GM12878 (cell line): ENCODE results near the gene TKT. TPM values are rescaled to one million over a fixed set of nuclear protein-coding genes. Genes with fewer than 3 reads are reported as not detected.

Source experiments
- ATAC-seq: fragments of 200-7000 bp; cut with Tn5 transposase; 3 replicates; pipeline ENCODE4 v1.9.1; 2020; ENCODE audit warnings: mild to moderate bottlenecking, moderate library complexity
- BruUV-seq: library from RNA; stranded (reverse); fragments of 400-500 nt; replicated peaks from 2 replicates; lab custom pipeline; 2021; lab: Mats Ljungman, UMichigan
- CTCF ChIA-PET: fragments of 300-600 bp; sonication (Branson Sonifier 250); formaldehyde crosslinking; extraction: SDS; loops from one replicate; lab custom pipeline; 2021; ENCODE audit warnings: inconsistent platforms; lab: Yijun Ruan, JAX
- POLR2A ChIA-PET: fragments of 350-600 bp; formaldehyde crosslinking; extraction: SDS; loops from one replicate; lab custom pipeline; 2021; ENCODE audit warnings: inconsistent platforms; lab: Charles Lee
- RAD21 ChIA-PET: fragments of 300-600 bp; sonication (Branson Sonifier 250); formaldehyde crosslinking; loops from one replicate; lab custom pipeline; 2023; ENCODE audit warnings: antibody characterized with exemption; ENCODE audit not compliant: unreplicated experiment; lab: Charles Lee
- SMC1A ChIA-PET: fragments of 300-600 bp; sonication (Branson Sonifier 250); formaldehyde crosslinking; loops from one replicate; lab custom pipeline; 2023; ENCODE audit not compliant: unreplicated experiment, uncharacterized antibody; lab: Charles Lee
- DNase-seq: peaks from one replicate; pipeline ENCODE4 v3.0.0-alpha.2; 2011; ENCODE audit warnings: low read depth, low spot score
- FAIRE-seq: peaks from 3 replicates; lab custom pipeline; 2011; peaks lifted over from hg19 to GRCh38; lab: Jason Lieb, UNC
- H2AFZ ChIP-seq: 2 replicates; pipeline ENCODE4 v1.6.0; 2011; ENCODE audit warnings: low read depth, low read length, control low read depth; ENCODE audit not compliant: control insufficient read depth
- H3K27ac ChIP-seq: 2 replicates; pipeline ENCODE4 v1.5.1; 2011; ENCODE audit warnings: control low read depth; ENCODE audit not compliant: control insufficient read depth, insufficient read depth
- H3K27me3 ChIP-seq, 2 experiments: replicated peaks in 1 of 2; 2 replicates each; pipeline versions ENCODE4 v1.6.0 to v1.6.1; 2011; ENCODE audit warnings: low read length in 1 of 2; ENCODE audit not compliant: control insufficient read depth in 2 of 2, insufficient read depth in 2 of 2
- H3K36me3 ChIP-seq, 2 experiments: 2 replicates each; pipeline ENCODE4 v1.5.1; 2011; ENCODE audit warnings: low read length in 1 of 2; ENCODE audit not compliant: control insufficient read depth in 2 of 2, insufficient read depth in 2 of 2
- H3K4me1 ChIP-seq: 2 replicates; pipeline ENCODE4 v1.6.1; 2011; ENCODE audit warnings: mild to moderate bottlenecking, low read length, moderate library complexity, mixed read lengths; ENCODE audit not compliant: control insufficient read depth, insufficient read depth
- H3K4me2 ChIP-seq: 2 replicates; pipeline ENCODE4 v1.6.0; 2011; ENCODE audit warnings: control low read depth; ENCODE audit not compliant: control insufficient read depth, insufficient read depth
- H3K4me3 ChIP-seq: fragments of 200-600 bp; sonication (generic); 2 replicates; pipeline ENCODE4 v1.5.1; 2016
- H3K79me2 ChIP-seq: 2 replicates; pipeline ENCODE4 v1.6.0; 2011; ENCODE audit warnings: low read length; ENCODE audit not compliant: control insufficient read depth, insufficient read depth
- H3K9ac ChIP-seq: 2 replicates; pipeline ENCODE4 v1.8.0; 2011; ENCODE audit warnings: low read length, control low read depth, mixed read lengths; ENCODE audit not compliant: control insufficient read depth, insufficient read depth
- H3K9me3 ChIP-seq: replicated peaks from 3 replicates; pipeline ENCODE4 v1.5.1; 2011; ENCODE audit warnings: mild to moderate bottlenecking, low read length; ENCODE audit not compliant: control insufficient read depth, insufficient read depth
- H4K20me1 ChIP-seq: 2 replicates; pipeline ENCODE4 v1.6.0; 2011; ENCODE audit not compliant: control insufficient read depth, insufficient read depth
- ATF7 ChIP-seq: fragments of 450-650 bp; IDR thresholded peaks from 2 replicates; pipeline ENCODE4 v1.6.1; 2016; ENCODE audit warnings: low read depth, mild to moderate bottlenecking
- CBX5 ChIP-seq: sonication (generic); IDR thresholded peaks from 2 replicates; pipeline ENCODE4 v1.6.1; 2016; ENCODE audit warnings: low read depth, moderate library complexity, mild to moderate bottlenecking, inconsistent platforms
- DPF2 ChIP-seq: fragments of 450-650 bp; IDR thresholded peaks from 2 replicates; pipeline ENCODE4 v1.6.1; 2017; ENCODE audit warnings: mild to moderate bottlenecking
- ESRRA ChIP-seq: IDR thresholded peaks from 2 replicates; pipeline ENCODE4 v1.6.1; 2012; ENCODE audit warnings: mild to moderate bottlenecking, low read length, improper control_type of control experiment
- FOXK2 ChIP-seq: fragments of 450-650 bp; IDR thresholded peaks from 2 replicates; pipeline ENCODE4 v1.6.1; 2017; ENCODE audit warnings: mild to moderate bottlenecking, moderate library complexity
- GABPA ChIP-seq: IDR thresholded peaks from 2 replicates; pipeline ENCODE4 v1.6.1; 2014; ENCODE audit warnings: antibody characterized with exemption, low read depth, mild to moderate bottlenecking, inconsistent platforms
- MEF2A ChIP-seq: IDR thresholded peaks from 2 replicates; pipeline ENCODE4 v1.6.1; 2011; ENCODE audit warnings: low read depth, mild to moderate bottlenecking, low read length, moderate library complexity; ENCODE audit not compliant: insufficient read depth
- PAX8 ChIP-seq: fragments of 450-650 bp; IDR thresholded peaks from 2 replicates; pipeline ENCODE4 v1.6.1; 2017; ENCODE audit warnings: mild to moderate bottlenecking, moderate library complexity
- RAD21 ChIP-seq: IDR thresholded peaks from 2 replicates; pipeline ENCODE4 v1.6.1; 2011; ENCODE audit warnings: mild to moderate bottlenecking, low read depth, low read length, moderate library complexity; ENCODE audit not compliant: insufficient read depth
- RB1 ChIP-seq: fragments of 450-650 bp; formaldehyde crosslinking; IDR thresholded peaks from 2 replicates; pipeline ENCODE4 v1.6.1; 2017; ENCODE audit warnings: mild to moderate bottlenecking, borderline replicate concordance
- RELA ChIP-seq: fragments of 450-650 bp; IDR thresholded peaks from 2 replicates; pipeline ENCODE4 v1.8.0; 2014; ENCODE audit warnings: borderline replicate concordance; ENCODE audit not compliant: partially characterized antibody
- RFX5 ChIP-seq: IDR thresholded peaks from 2 replicates; pipeline ENCODE4 v1.6.1; 2011; ENCODE audit warnings: low read depth, low read length, improper control_type of control experiment
- SMC3 ChIP-seq: IDR thresholded peaks from 2 replicates; pipeline ENCODE4 v1.6.1; 2011; ENCODE audit warnings: low read length, improper control_type of control experiment, borderline replicate concordance
- SP1 ChIP-seq: IDR thresholded peaks from one replicate; pipeline ENCODE4 v1.6.1; 2011; ENCODE audit warnings: low read depth, low read length
- SRF ChIP-seq, 2 experiments: IDR thresholded peaks; 2 replicates each; pipeline ENCODE4 v1.6.1; 2011; ENCODE audit warnings: low read depth in 2 of 2, low read length in 2 of 2, mild to moderate bottlenecking in 1 of 2, moderate library complexity in 1 of 2
- ZNF592 ChIP-seq: fragments of 450-650 bp; IDR thresholded peaks from 2 replicates; pipeline ENCODE4 v1.6.1; 2017; ENCODE audit warnings: mild to moderate bottlenecking, moderate library complexity
- WGBS: methylation state at CpG from one replicate; pipeline ENCODE4 v1.1.6; 2016; ENCODE audit warnings: low lambda C conversion rate; ENCODE audit not compliant: insufficient replicate concordance, insufficient coverage; ENCODE audit errors: missing lambda C conversion rate; 5-methylcytosine and 5-hydroxymethylcytosine counted together
- in situ Hi-C: fragments of 300-500 bp; cut with MboI; formaldehyde crosslinking; loops from 9 replicates; pipeline ENCODE4 v1.14.3; 2018; ENCODE audit warnings: mixed read lengths
- intact Hi-C: fragments of 100-400 bp; cut with micrococcal nuclease; formaldehyde crosslinking; loops from one replicate; pipeline ENCODE4 v1.14.2; 2022; ENCODE audit not compliant: unreplicated experiment
- polyA plus RNA-seq, 11 experiments: library from polyadenylated mRNA; depleted of rRNA in 4 of 11; unstranded in 6 of 11; stranded (reverse) in 5 of 11; fragments of >200 nt; fragmentation: Nextera tagmentation in 4 of 11; fragmentation: Illumina TruSeq in 1 of 11; extraction: Ambion mirVana in 4 of 11; extraction: Trizol in 1 of 11; gene quantifications; 1 replicate in 1 of 11; 2 replicates in 10 of 11; pipeline versions ENCODE4 v1.2.1 to v1.2.3, GENCODE V29; 2011 to 2016; ENCODE audit warnings: inconsistent platforms in 2 of 11, missing spikeins in 2 of 11, low read depth in 1 of 11
- total RNA-seq, 4 experiments: library from RNA; depleted of rRNA in 3 of 4; stranded (reverse); fragments of >200 nt in 3 of 4; fragmentation: Illumina TruSeq in 1 of 4; extraction: Trizol in 1 of 4; gene quantifications; 2 replicates each; pipeline versions ENCODE4 v1.2.1 to v1.2.3, GENCODE V29; 2013 to 2021
- TF ChIP-seq, protein P1 (sequence below): IDR thresholded peaks from 2 replicates; pipeline ENCODE4 v1.6.1; 2012; ENCODE audit warnings: low read depth, low read length, improper control_type of control experiment

The TKT gene
- total and polyA plus RNA-seq, 10 of the 15 experiments (the other 5 are each of a cell fraction or from before 2014, with no cell fraction given): 56.4 to 385 (median 143) TPM

DNA sequence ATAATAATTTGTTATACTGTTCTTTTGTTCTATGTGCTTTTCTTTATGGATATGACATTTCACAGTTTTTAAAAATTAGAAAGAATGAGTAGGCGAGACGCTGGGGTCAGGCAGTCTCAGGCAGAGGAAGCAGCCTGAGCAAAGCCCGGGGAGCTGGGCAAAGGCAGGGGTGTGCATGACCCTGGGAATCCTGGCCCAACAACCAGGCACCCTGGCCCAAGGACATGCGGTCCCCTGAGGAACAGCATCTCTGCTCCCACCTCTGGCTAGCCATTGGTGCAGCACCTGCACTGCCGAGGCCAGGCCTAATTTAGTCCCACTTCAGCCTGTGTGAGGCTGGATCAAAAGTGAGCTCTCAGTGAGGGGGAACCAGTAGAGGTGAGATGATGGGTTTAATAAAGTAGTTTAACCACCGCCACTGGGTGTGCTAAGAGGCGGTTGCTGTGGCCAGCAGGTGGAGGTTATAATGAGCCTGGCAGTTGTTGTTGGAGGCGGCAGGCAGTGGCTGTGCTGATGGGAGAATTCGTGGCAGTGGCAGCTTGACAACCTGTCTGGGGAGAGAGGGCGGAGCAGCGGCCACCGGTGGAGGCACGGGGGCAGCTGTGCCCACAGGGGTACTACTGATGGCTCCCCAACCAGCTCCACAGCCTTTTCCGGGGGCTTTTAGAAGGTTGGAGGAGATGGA lies 53.3 kb downstream of the TKT start:
- 86% methylated on average over 14 of the region's 14 CpGs for WGBS
- no TSS peak for BruUV-seq
- ChIA-PET SMC1A (interaction anchor here (8.2 kb wide), 1 partner anchor 70 kb away, joined by 227 read pairs; the partner anchor contains the start of gene RFT1), POLR2A (no interaction called here), RAD21 (interaction anchor here (0.5 kb wide), 1 partner anchor 247 kb away, joined by 3 read pairs; no protein-coding TSS in a partner anchor), CTCF (interaction anchor here (11.3 kb wide), 1 partner anchor 70 kb away, joined by 476 read pairs; the partner anchor contains the start of gene RFT1)
- in situ Hi-C loops: no loop called here
- ATAC-seq: no peak
- Histone ChIP-seq H3K27ac (no peak overlapping the region), H3K9ac (no peak overlapping the region), H3K36me3 (no peaks in the 10 kb centered on the region; a peak in 1 of 4 replicates), H2AFZ (no peak overlapping the region), H3K4me1 (no peaks in the 10 kb centered on the region), H3K79me2 (peaks cover 6% of the 10 kb centered on the region), H3K4me2 (no peak overlapping the region), H3K9me3 (no peaks in the 10 kb centered on the region), H3K4me3 (no peak overlapping the region), H4K20me1 (no peaks in the 10 kb centered on the region), H3K27me3 (no peaks in the 10 kb centered on the region)
- intact Hi-C loops: no loop called here
- FAIRE-seq: no peak
- DNase-seq: no peak
- TF ChIP-seq SP1: no peak
- no peak for TF ChIP-seq ESRRA
- no peak for TF ChIP-seq RAD21
- TF ChIP-seq RB1: no peak
- no peak for TF ChIP-seq RFX5
- no peak for TF ChIP-seq MEF2A
- TF ChIP-seq PAX8: no peak
- TF ChIP-seq RELA: no peak
- no peak for TF ChIP-seq FOXK2
- no peak for TF ChIP-seq GABPA
- no peak for TF ChIP-seq DPF2
- TF ChIP-seq SRF (IDR thresholded peaks at IDR 0.05; ENCODE audit: low read depth in 2 of 2, low read length in 2 of 2): no peak
- TF ChIP-seq SMC3: no peak
- TF ChIP-seq ATF7: no peak
- no peak for TF ChIP-seq CBX5
- TF ChIP-seq, protein P1, sequence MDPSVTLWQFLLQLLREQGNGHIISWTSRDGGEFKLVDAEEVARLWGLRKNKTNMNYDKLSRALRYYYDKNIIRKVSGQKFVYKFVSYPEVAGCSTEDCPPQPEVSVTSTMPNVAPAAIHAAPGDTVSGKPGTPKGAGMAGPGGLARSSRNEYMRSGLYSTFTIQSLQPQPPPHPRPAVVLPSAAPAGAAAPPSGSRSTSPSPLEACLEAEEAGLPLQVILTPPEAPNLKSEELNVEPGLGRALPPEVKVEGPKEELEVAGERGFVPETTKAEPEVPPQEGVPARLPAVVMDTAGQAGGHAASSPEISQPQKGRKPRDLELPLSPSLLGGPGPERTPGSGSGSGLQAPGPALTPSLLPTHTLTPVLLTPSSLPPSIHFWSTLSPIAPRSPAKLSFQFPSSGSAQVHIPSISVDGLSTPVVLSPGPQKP: no peak
- no peak for TF ChIP-seq ZNF592
